GM21723 (cell line): Measurements from ENCODE around the gene LEMD2.
A peak's percentile ranks its signal among the peaks of the same experiment; 100 is the strongest.

Experiments
- ATAC-seq: cut with Tn5 transposase; IDR thresholded peaks from one replicate; pipeline ENCODE4 v1.9.1; 2021; ENCODE audit warnings: mild to moderate bottlenecking, moderate library complexity; ENCODE audit not compliant: unreplicated experiment

LEMD2 gene

GRCh38 chr6:33777398-33778388 is 11.2 kb downstream of the LEMD2 start:
- ATAC-seq = no peak

- no peak for ATAC-seq
Measured at GRCh38 chr6:33776764-33777163, 12.2 kb downstream of the LEMD2 start.

DNA sequence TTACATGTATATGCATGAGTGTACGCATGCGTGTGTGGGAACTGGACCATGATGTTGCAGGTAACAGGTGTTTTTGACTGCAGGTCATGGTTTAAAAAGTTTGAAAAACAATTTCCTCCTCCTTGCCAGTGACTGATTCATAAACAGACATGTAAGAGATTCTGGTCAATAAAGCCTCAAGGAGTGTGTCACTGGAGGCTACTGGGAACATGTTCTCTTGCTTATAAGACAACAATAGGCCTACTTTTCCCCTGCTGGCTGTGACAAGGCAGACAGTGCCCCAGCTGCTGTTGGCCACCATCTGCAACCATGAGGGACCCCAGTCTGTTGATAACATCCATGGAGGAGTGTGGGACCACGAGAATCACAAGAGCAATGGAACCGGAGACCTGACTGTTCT is 12.7 kb downstream of the LEMD2 start:
- ATAC-seq = no peak

- no peak for ATAC-seq
Measured at GRCh38 chr6:33774774-33775173, 14.2 kb downstream of the LEMD2 start.

DNA sequence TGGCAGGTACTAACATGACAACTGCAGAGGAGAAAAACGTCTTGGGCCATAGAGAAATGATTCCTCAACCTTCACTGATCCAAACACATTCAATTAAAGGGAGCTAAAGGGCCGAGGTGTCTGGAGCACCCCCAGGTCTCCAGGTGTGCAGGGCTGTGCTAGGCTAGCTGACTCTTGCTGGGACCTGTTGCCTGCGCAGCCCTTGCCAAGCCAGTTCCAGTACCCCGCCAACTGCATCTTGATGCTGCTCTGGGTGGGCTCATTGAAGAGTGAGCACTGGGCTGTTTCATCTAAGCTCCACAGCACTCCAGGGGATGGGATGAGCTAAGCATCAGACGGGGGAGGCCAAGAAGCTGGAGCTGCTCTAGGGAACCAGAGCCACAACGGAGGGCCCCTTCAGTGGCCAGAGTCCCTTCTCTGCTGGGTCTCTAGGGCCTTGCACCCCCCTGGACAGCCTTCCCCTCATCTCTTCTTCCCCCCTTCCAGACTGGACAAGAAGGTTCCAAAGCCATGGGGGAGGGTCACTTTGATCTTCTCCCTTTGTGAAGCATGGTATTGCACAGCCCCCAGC is 15.9 kb downstream of the LEMD2 start:
- ATAC-seq = no peak

DNA sequence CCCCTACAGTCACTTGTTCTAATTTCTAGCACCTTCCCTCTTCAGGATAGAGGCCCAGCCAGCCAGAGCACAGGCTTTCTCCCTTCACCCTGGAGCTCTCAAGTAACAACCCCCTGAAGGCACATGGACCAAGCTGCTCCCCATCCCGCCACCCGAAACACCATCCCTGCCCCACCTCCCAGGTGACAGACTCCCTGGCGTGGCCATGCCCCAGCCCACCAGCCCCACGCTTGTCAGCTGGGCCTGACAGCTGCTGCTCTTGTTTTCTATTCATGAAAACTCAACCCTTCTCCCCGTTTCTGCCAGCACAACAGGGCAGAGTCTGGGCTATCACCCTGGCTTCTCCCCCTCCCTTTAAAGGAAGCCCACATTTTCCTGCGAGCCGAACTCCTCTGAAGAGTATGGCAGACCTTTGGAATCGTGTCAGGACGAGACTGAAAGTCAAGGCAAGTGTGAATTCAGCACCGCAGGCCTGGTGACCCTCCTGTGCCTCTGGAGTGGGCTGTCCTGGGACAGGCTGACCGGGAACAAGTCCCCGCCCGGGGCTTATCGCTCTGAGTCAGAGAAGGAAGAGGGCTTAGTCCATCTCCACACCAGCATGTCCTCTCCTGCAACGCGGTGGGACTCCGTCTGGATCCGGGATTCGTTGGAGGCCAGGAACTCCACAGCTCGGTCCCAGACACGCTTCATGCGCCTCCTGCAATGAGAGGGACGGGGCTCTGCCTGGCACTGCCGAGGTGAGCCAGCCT is 16.7 kb downstream of the LEMD2 start:
- ATAC-seq = no peak

DNA sequence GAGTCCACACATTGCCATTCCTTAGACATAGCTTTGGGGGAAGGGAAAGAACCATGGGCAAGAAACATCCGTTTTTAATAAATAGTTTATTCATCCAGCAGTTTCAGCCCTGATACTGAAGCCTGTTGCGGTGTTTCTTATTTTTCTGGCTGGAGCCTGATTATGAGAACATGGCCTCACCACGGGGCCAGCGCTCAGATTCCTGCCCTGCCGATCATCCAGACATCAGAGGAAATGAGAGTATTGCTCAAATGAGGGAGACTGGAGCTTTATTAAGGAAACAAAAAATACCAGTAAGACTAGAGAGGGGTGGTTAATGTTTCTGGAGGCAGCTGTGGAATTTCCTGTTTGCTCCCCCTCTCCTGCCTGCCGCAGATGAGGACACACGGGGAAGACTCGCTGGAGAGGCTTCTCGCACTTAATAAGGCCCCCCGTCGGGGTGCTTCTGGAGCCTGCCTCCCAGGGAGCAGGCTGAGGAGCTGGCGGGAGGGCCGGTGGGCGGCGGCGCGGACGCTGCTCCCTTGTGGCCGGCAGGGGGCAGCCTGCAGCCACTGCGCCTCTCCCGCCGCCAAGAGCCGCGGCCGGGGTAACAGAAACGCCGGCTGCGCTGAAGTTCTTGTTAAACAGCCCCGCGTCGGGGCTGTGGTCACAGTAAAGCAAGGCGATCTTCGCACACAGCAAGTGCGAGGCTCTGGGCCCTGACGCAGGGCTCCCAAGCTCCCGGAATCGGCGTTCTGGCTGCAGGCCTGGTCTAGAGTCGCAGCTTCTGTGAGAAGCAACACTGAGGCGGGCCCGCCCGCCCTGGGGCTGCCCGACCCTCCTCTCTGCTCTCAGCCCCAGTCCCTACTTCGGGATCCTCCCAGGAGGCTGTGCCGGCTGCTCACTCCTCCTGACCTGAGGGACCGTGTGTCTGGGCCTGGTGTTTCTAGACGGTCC is 17.5 kb downstream of the LEMD2 start:
- peak; percentile 55 for ATAC-seq

- ATAC-seq = no peak
Measured at GRCh38 chr6:33770833-33771145, 18.1 kb downstream of the LEMD2 start.

- no peak for ATAC-seq
Measured at GRCh38 chr6:33770124-33770832, 18.7 kb downstream of the LEMD2 start.

DNA sequence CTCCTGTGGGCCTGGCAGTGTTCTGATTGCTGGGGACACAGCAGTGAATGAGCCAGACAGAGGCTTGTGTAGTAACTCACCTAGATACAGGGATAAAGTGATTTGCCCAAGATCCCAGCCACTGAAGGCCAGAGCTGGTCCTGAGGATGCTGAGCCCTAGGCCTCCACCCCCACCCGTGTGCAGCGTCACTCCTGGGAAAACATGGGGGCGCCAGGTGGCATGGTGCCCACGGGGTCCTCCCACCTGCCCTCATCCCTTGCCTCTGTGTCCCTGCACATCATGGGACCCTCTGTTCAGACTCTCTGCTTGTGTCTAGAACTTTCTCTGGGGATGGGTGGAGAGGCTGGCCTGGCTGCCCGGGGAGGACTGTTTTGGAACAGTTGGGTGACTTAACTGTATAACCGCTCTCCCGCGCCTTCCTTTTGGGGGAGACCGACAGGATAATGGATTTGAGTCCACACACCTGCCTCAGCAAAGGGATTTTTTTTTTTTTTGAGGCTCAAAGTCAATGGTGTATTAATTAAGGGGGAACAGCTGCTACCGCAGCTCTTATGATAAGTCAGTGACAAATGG is 19.6 kb downstream of the LEMD2 start:
- no peak for ATAC-seq

GRCh38 chr6:33768644-33769120 is 20.2 kb downstream of the LEMD2 start:
- no peak for ATAC-seq

GRCh38 chr6:33766921-33767907 is 21.7 kb downstream of the LEMD2 start:
- ATAC-seq = no peak

DNA sequence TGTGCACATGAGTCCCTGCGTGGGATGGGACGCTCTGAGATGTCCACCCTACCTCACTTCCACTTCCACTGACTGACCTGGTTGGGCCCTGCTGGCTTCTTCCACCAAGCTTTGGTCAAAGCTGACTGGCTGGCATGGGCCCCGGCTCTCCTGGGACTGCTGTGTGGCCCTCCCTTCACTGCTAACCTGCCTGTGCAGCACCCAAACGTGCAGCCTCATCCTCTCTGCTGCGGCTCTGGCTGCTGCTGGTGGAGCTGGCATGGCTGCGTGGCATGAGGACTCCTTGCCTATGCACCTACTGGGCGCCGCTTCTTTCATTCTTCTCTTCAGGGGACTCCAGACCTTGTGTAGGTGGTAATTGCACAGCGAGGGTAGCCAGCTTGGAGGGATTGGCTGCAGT is 23.6 kb downstream of the LEMD2 start:
- no peak for ATAC-seq

- ATAC-seq = no peak
Measured at GRCh38 chr6:33764036-33764435, 24.9 kb downstream of the LEMD2 start.

- ATAC-seq = no peak
Measured at GRCh38 chr6:33763483-33763882, 25.4 kb downstream of the LEMD2 start.

DNA sequence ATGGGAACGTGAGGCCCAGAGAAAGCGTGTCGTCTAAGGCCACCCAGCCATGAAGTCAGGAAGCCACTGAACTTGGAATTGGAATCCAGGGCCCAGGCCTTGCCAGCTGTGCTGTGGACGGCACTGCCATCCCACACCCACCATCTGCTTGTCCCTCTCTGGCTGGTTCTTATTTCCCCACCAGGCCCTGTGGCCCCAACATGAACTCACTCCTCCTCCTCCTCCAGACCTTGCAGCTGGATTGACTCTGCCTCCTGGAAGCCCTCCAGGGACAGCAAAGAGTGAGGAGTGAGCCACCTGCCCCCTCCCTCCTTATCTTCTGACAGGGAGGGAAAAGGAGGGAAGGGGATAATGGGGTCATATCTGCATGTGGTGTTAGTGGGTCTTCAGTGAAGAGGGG is 26.2 kb downstream of the LEMD2 start:
- no peak for ATAC-seq

DNA sequence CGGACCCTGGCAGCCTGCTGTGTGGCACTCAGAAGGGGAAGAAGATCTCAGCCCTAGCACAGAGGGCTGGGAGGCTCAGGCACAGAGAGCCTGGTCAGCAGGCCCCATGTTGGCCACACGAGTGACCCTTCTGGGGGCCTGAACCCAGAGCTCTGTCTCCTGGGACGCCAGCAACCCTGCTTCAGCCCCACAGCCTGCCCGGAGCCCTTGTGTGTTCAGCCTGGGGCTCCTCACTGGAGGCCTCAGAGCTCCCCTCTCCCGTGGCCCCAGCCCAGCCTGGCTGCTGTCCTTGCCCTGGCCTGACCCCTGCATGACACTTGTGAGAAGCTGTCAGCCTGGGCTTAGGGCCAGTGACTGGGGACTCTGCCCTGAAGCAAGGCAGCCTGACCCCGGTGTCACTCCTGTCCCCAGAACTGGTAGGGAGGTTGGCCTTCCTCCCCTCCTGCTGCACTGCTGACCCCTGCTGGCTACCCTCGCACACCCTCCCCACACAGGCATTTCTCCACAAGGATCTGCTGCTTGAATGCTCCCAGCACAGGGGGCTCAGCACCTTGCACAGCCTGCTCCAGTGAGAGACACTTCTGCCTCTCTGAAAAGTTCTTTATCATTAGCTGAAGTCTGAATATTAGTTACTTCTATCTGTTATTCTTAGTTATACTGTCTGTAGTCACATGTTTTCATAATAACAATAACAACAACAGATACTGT is 26.9 kb downstream of the LEMD2 start:
- no peak for ATAC-seq

DNA sequence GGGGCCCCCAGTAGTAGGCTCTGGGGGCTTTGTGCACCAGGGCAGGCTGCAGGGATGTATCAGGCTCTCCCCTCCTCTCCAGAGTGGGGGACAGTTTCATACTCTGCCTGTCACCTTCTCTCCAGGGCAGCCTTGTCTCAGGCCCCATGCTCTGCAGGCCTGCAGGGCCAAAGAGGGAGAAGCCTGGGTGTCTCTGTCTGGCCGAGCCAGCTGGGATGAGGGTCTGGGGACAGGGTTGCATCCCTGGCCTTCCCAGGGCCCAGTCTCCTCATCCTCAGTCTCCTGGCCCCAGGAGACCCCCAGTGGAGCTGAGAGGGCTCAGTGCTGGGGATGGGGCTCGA is 27.4 kb downstream of the LEMD2 start:
- ATAC-seq = no peak
